ENCODE results near the gene TEFM.
"Not testable (repeated sequence)": the region's sequence is repeated elsewhere in the genome, so short reads cannot be mapped to it uniquely, and the experiment has no call there.

Gene TEFM

DNA sequence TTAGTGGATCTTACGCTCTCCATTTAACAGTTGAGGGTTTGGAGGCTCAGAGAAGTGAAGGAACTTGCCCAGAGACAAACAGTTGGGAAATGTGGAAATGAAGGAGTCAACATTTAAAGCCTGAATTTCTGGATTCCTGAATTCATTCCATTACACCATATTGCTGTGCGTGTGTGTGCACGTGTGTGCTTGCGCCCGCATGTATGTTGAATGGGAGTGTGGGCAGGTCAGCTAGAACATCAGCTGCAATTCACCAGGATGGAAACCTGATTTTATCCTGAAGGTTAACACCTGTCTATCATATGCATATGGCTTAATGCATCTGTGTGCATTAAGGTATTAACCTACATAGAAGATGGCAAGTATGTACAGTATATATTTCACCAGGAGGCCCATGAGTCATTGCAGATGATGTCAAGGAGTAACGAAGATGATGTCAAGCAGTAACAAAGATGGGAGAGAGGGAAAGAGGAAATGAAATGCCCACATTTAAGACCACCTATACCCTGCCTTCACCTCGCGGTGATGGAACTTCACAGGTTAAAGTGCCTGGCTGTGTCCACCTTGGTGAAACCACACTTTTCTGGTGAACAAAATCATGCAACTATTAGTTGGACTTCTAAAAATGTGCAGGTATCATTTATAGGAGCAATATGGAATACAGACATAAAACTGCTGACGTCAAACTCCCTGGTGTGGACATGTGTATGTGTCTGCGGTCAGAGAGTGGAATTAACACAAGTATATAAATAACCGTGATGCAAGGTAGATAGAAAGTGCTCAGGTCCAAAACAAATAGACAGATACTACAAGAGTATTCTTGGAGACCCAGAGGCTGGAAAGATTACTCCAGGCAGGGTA lies 14.9 kb upstream of the TEFM start:
- no peak for DNase-seq

- DNase-seq, result peak; percentile 45
Measured at GRCh38 chr17:30920282-30920681, 14.2 kb upstream of the TEFM start.

DNA sequence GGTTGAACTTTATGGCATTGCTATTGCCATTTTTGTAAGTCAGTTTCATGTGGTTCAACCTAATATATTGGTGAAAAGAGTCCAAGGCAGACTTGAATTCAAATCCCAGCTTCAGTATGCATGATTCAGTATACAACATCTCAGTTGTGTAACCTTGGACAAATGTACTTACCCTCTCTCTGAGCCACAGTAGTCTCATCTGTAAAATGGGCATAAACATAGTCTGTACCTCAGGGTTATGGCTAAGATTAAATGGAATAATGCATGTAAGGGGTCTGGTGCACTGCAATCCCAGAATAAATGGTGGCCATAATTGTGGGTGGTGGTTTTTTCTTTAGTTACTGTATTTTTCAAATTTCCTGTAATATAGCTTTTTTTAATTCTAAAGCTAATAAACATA lies 11.0 kb upstream of the TEFM start:
- DNase-seq, result no peak

DNA sequence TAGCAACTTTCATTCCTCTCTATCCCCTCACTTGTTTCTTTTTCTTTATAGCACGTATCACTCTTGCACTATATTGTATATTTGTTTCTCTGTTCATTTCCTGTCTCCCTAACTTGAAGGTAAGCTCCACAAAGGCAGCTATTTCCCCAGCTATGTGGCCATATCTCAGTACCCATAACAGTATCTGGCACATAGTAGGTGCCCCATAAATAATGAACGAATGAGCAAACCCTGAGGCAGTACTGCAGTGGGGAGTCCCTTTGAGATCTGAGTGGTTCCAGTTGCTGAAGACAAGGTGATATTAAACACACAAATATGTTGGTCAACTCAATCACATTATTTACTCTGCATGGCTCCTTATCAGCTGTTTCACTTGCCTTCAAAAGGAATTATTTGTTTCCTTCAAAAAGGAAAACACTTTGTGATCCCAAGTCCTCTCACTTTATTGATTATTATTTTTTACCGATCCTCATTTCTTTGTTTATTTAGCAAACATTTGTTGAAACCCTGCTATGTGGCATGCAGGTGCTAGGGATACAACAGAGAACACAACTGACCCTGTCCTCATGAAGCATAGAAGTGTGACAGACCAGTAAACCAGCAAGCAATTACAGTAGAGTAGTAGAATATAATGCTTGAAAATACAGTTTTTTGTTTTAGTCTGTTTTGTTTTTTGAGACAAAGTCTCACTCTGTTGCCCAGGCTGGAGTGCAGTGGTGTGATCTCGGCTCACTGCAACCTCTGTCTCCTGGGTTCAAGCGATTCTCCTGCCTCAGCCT lies 10.0 kb upstream of the TEFM start:
- DNase-seq, result no peak

GRCh38 chr17:30913955-30914354 lies 7.9 kb upstream of the TEFM start:
- no peak for DNase-seq

DNA sequence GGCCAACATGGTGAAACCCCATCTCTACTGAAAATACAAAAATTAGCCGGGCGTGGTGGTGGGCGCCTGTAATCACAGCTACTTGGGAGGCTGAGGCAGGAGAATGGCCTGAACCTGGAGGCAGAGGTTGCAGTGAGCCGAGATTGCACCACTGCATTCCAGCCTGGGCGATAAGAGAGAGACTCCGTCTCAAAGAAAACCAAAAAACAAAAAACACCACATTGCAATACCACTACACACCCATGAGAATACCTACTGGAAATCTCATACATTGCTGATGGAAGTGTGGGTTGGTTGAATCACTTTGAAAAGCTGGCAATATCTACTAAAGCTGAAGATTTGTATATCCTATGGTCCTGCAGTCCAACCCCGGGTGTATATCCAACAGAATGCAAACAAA lies 4.1 kb upstream of the TEFM start:
- DNase-seq, result not testable (repeated sequence)

- no peak for DNase-seq
Measured at GRCh38 chr17:30908717-30909420, 2.8 kb upstream of the TEFM start.

- DNase-seq, result no peak
Measured at GRCh38 chr17:30905742-30906100, 317 bp downstream of the TEFM start.

- no peak for DNase-seq
Measured at GRCh38 chr17:30897311-30897710, 8.7 kb downstream of the TEFM start.

GRCh38 chr17:30894236-30894635 lies 11.8 kb downstream of the TEFM start:
- no peak for DNase-seq

DNA sequence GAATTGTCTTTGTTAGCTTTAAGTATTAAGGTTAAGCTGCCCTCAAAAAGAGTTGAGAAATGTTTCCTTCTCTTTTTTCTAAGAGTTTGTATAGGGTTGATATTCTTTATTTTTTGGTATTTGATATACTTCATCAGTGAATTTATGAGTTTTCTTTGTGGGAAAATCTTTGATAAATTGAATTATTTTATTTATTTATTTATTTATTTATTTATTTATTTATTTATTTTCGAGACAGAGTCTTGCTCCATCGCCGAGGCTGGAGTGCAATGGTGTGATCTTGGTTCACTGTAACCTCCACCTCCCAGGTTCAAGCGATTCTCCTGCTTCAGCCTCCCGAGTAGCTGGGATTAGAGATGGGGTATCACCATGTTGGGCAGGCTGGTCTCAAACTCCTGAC lies 19.9 kb downstream of the TEFM start:
- no peak for DNase-seq

GRCh38 chr17:30869005-30869404 lies 37.0 kb downstream of the TEFM start:
- no peak for DNase-seq

DNA sequence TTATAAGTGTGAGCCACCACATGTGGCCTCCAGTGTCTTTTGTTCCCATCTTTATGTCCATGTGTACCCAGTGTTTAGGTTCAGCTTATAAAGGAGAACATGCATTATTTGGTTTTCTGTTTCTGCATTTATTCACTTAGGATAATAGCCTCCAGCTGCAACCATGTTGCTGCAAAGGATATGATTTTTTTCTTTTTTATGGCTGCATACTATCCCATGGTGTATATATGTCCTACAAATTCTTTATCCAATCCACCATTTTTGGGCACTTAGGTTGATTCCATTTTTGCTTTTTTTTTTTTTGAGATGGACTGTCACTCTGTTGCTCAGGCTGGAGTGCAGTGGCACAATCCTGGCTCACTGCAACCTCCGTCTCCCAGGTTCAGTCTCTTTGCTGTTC lies 41.4 kb downstream of the TEFM start:
- DNase-seq, result no peak

- DNase-seq, result no peak
Measured at GRCh38 chr17:30858556-30859250, 47.3 kb downstream of the TEFM start.

- DNase-seq, result no peak
Measured at GRCh38 chr17:30854146-30854545, 51.9 kb downstream of the TEFM start.

Measured in fibroblast of skin of back (primary cell).